ENCODE measurements around the gene LETM1. TPM values are rescaled to one million over a fixed set of nuclear protein-coding genes. Genes with fewer than 3 reads are reported as not detected.

The LETM1 gene
- total and polyA plus RNA-seq, 2 of the 13 experiments (the other 11 are each of a cell fraction or from before 2014, with no cell fraction given), result 9.7 to 41.6 TPM

GRCh38 chr4:1766106-1767060, 89.6 kb downstream of the LETM1 start (continued):
- peak; percentile 61; the same call in 1 of the 2 replicates for TF ChIP-seq FOXP4 (CRISPR knock-in tag; IDR thresholded peaks at IDR 0.05)
- TF ChIP-seq SP2 (CRISPR knock-in tag; IDR thresholded peaks at IDR 0.05), result no peak
- no peak for TF ChIP-seq MYNN (CRISPR knock-in tag; IDR thresholded peaks at IDR 0.05; ENCODE audit: low read depth)
- TF ChIP-seq MEIS1 (CRISPR knock-in tag; IDR thresholded peaks at IDR 0.05; ENCODE audit: borderline replicate concordance), result peak; percentile 62; the same call in 1 of the 2 replicates
- peak; percentile 95 for TF ChIP-seq ZNF326 (CRISPR knock-in tag; IDR thresholded peaks at IDR 0.05; ENCODE audit: borderline replicate concordance)
- TF ChIP-seq EZH2 (conservative IDR thresholded peaks at IDR 0.05; ENCODE audit: low read depth, low read length), result no peak
- TF ChIP-seq STAG1 (CRISPR knock-in tag; IDR thresholded peaks at IDR 0.05), result peak; percentile 25
- TF ChIP-seq LCORL (IDR thresholded peaks at IDR 0.05), result no peak
- peak; percentile 94; the same call in 1 of the 2 replicates for TF ChIP-seq LCORL (CRISPR knock-in tag; IDR thresholded peaks at IDR 0.05)
- TF ChIP-seq AHR (CRISPR knock-in tag; IDR thresholded peaks at IDR 0.05), result no peak
- 0 out of 2 replicates have a peak, but pooled peaks have one; percentile 39 for TF ChIP-seq ZNF724P (CRISPR knock-in tag; IDR thresholded peaks at IDR 0.05; ENCODE audit: borderline replicate concordance)
- 0 out of 2 replicates have a peak, but pooled peaks have one; percentile 46 for TF ChIP-seq ZNF253 (CRISPR knock-in tag; IDR thresholded peaks at IDR 0.05; ENCODE audit: borderline replicate concordance)
- no peak for TF ChIP-seq SRY (CRISPR knock-in tag; IDR thresholded peaks at IDR 0.05)
- TF ChIP-seq TCF7L2 (IDR thresholded peaks at IDR 0.05; ENCODE audit: low read depth, low read length), result no peak
- peak; percentile 88; the same call in 1 of the 2 replicates for TF ChIP-seq BRD4 (CRISPR knock-in tag; IDR thresholded peaks at IDR 0.05)
- TF ChIP-seq CEBPB (IDR thresholded peaks at IDR 0.05; ENCODE audit: borderline replicate concordance, low read depth, low read length), result no peak
- TF ChIP-seq, protein P1, sequence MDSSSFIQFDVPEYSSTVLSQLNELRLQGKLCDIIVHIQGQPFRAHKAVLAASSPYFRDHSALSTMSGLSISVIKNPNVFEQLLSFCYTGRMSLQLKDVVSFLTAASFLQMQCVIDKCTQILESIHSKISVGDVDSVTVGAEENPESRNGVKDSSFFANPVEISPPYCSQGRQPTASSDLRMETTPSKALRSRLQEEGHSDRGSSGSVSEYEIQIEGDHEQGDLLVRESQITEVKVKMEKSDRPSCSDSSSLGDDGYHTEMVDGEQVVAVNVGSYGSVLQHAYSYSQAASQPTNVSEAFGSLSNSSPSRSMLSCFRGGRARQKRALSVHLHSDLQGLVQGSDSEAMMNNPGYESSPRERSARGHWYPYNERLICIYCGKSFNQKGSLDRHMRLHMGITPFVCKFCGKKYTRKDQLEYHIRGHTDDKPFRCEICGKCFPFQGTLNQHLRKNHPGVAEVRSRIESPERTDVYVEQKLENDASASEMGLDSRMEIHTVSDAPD (CRISPR knock-in tag; IDR thresholded peaks at IDR 0.05), result no peak
- no peak for TF ChIP-seq MAFK (conservative IDR thresholded peaks at IDR 0.05 in 1 of 2, IDR thresholded peaks at IDR 0.05 in 1 of 2; ENCODE audit: low read length in 2 of 2)
- peak; percentile 43 for TF ChIP-seq BCL6 (CRISPR knock-in tag; IDR thresholded peaks at IDR 0.05)
- TF ChIP-seq RBM22 (optimal IDR thresholded peaks at IDR 0.05; ENCODE audit: low read length), result peak; percentile 49
- TF ChIP-seq, protein P2, sequence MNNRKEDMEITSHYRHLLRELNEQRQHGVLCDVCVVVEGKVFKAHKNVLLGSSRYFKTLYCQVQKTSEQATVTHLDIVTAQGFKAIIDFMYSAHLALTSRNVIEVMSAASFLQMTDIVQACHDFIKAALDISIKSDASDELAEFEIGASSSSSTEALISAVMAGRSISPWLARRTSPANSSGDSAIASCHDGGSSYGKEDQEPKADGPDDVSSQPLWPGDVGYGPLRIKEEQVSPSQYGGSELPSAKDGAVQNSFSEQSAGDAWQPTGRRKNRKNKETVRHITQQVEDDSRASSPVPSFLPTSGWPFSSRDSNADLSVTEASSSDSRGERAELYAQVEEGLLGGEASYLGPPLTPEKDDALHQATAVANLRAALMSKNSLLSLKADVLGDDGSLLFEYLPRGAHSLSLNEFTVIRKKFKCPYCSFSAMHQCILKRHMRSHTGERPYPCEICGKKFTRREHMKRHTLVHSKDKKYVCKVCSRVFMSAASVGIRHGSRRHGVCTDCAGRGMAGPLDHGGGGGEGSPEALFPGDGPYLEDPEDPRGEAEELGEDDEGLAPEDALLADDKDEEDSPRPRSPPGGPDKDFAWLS (CRISPR knock-in tag; IDR thresholded peaks at IDR 0.05; ENCODE audit: borderline replicate concordance), result no peak
- peak; percentile 97 for TF ChIP-seq SRSF1 (optimal IDR thresholded peaks at IDR 0.05; ENCODE audit: low read depth, low read length)
- TF ChIP-seq, protein P3, sequence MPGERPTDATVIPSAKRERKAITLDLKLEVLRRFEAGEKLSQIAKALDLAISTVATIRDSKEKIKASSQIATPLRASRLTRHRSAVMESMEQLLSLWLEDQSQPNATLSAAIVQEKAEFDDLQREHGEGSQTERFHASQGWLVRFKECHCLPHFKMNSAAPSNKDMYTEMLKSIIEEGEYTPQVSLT (CRISPR knock-in tag; IDR thresholded peaks at IDR 0.05; ENCODE audit: borderline replicate concordance, low read depth), result no peak
- no peak; the same call in 1 of the 2 replicates for TF ChIP-seq ZNF768 (CRISPR knock-in tag; IDR thresholded peaks at IDR 0.05)
